A549 (cell line): ENCODE measurements around the gene ALDH2.

Source experiments
- CTCF ChIP-seq: fragments of >200 bp; sonication (Bioruptor Twin); formaldehyde crosslinking; IDR thresholded peaks from 3 replicates; pipeline ENCODE4 v1.5.1; 2016
- POLR2A ChIP-seq: IDR thresholded peaks from 2 replicates; pipeline ENCODE4 v1.6.1; 2012; ENCODE audit warnings: mild to moderate bottlenecking, low read length

- TF ChIP-seq CTCF (no peak), POLR2A (no peak)
Observed at GRCh38 chr12:111827907-111828306, 61.2 kb downstream of the ALDH2 start.
